Activated naive CD4-positive, alpha-beta T cell treated with Interleukin-2 at 50 U/mL for 16 hours (primary cell): ENCODE measurements around the gene LZTS3.
A peak's percentile ranks its signal among the peaks of the same experiment; 100 is the strongest.
"Not testable (repeated sequence)": the region's sequence is repeated elsewhere in the genome, so short reads cannot be mapped to it uniquely, and the experiment has no call there.

Source experiments
- DNase-seq: peaks from one replicate; pipeline ENCODE4 v3.0.0-alpha.2; 2020

LZTS3 gene

GRCh38 chr20:3192226-3193015 is 19.1 kb upstream of the LZTS3 start:
- no peak for DNase-seq

- no peak for DNase-seq
Measured at GRCh38 chr20:3190681-3191111, 17.3 kb upstream of the LZTS3 start.

GRCh38 chr20:3189561-3190131 is 16.3 kb upstream of the LZTS3 start:
- no peak for DNase-seq

GRCh38 chr20:3188823-3189413 is 15.6 kb upstream of the LZTS3 start:
- DNase-seq = no peak

GRCh38 chr20:3187861-3188260 is 14.5 kb upstream of the LZTS3 start:
- not testable (repeated sequence) for DNase-seq

- DNase-seq = no peak
Measured at GRCh38 chr20:3183896-3184612, 10.7 kb upstream of the LZTS3 start.

GRCh38 chr20:3182429-3182828 is 9.1 kb upstream of the LZTS3 start:
- DNase-seq = not testable (repeated sequence)

- DNase-seq = no peak
Measured at GRCh38 chr20:3181270-3181669, 7.9 kb upstream of the LZTS3 start.

GRCh38 chr20:3180319-3180718 is 7.0 kb upstream of the LZTS3 start:
- no peak for DNase-seq

GRCh38 chr20:3177746-3178485 is 4.6 kb upstream of the LZTS3 start:
- no peak for DNase-seq

- no peak for DNase-seq
Measured at GRCh38 chr20:3175270-3175669, 1.9 kb upstream of the LZTS3 start.

GRCh38 chr20:3174442-3175261 is 1.3 kb upstream of the LZTS3 start:
- DNase-seq = no peak

GRCh38 chr20:3173610-3174441 is 477 bp upstream of the LZTS3 start:
- DNase-seq = peak; percentile 92

- no peak for DNase-seq
Measured at GRCh38 chr20:3172126-3172932, 1.0 kb downstream of the LZTS3 start.

GRCh38 chr20:3171391-3172125 is 1.8 kb downstream of the LZTS3 start:
- DNase-seq = no peak

- no peak for DNase-seq
Measured at GRCh38 chr20:3168829-3169590, 4.3 kb downstream of the LZTS3 start.

- DNase-seq = no peak
Measured at GRCh38 chr20:3168079-3168828, 5.1 kb downstream of the LZTS3 start.

- DNase-seq = no peak
Measured at GRCh38 chr20:3167738-3168078, 5.6 kb downstream of the LZTS3 start.
